MCF 10A (cell line): ENCODE results near the gene ZNF354B. TPM values are rescaled to one million over a fixed set of nuclear protein-coding genes. Genes with fewer than 3 reads are reported as not detected.

ENCODE experiments used
- BruUV-seq: library from RNA; stranded (reverse); fragments of 400-500 nt; replicated peaks from 2 replicates; lab custom pipeline; 2021; lab: Mats Ljungman, UMichigan
- CTCF ChIA-PET: fragments of 300-600 bp; sonication (Branson Sonifier 250); formaldehyde crosslinking; extraction: SDS; loops from one replicate; lab custom pipeline; 2021; ENCODE audit warnings: antibody characterized with exemption, inconsistent platforms; lab: Yijun Ruan, JAX
- POLR2A ChIA-PET: fragments of 300-600, 350-650 bp; sonication (Branson Sonifier 250); formaldehyde crosslinking; extraction: SDS; loops from one replicate; lab custom pipeline; 2020; ENCODE audit warnings: antibody characterized with exemption, inconsistent platforms; lab: Yijun Ruan, JAX
- DNase-seq: peaks from one replicate; pipeline ENCODE4 v3.0.0-alpha.2; 2018; ENCODE audit not compliant: unreplicated experiment
- H3K27ac Mint-ChIP-seq: one replicate; pipeline ENCODE4 v1.8.0; 2022; ENCODE audit warnings: mild to moderate bottlenecking, low read depth, mixed read lengths; ENCODE audit not compliant: unreplicated experiment
- H3K27me3 Mint-ChIP-seq: one replicate; pipeline ENCODE4 v1.8.0; 2022; ENCODE audit warnings: mixed read lengths; ENCODE audit not compliant: insufficient read depth, unreplicated experiment
- H3K36me3 Mint-ChIP-seq: one replicate; pipeline ENCODE4 v1.8.0; 2022; ENCODE audit warnings: mild to moderate bottlenecking, moderate library complexity, mixed read lengths; ENCODE audit not compliant: insufficient read depth, unreplicated experiment
- H3K4me1 Mint-ChIP-seq: one replicate; pipeline ENCODE4 v1.8.0; 2022; ENCODE audit warnings: mixed read lengths; ENCODE audit not compliant: insufficient read depth, unreplicated experiment
- H3K4me3 Mint-ChIP-seq: one replicate; pipeline ENCODE4 v1.8.0; 2022; ENCODE audit warnings: mild to moderate bottlenecking, moderate library complexity, mixed read lengths; ENCODE audit not compliant: unreplicated experiment
- H3K9me3 Mint-ChIP-seq: one replicate; pipeline ENCODE4 v1.8.0; 2022; ENCODE audit warnings: mixed read lengths; ENCODE audit not compliant: unreplicated experiment
- intact Hi-C: fragments of 100-400 bp; cut with micrococcal nuclease; formaldehyde crosslinking; loops from 2 replicates; pipeline ENCODE4 v1.14.1; 2022
- total RNA-seq: library from RNA; stranded (reverse); gene quantifications from 2 replicates; pipeline ENCODE4 v1.2.3, GENCODE V29; 2022
- TF ChIP-seq, protein P1 (sequence below): fragments of 200-600 bp; IDR thresholded peaks from one replicate; pipeline ENCODE4 v1.8.0; 2022; ENCODE audit warnings: antibody characterized with exemption, mild to moderate bottlenecking; ENCODE audit not compliant: unreplicated experiment

Gene ZNF354B
- total RNA-seq, 1 experiment from 2014 or later: 24.4 TPM

DNA sequence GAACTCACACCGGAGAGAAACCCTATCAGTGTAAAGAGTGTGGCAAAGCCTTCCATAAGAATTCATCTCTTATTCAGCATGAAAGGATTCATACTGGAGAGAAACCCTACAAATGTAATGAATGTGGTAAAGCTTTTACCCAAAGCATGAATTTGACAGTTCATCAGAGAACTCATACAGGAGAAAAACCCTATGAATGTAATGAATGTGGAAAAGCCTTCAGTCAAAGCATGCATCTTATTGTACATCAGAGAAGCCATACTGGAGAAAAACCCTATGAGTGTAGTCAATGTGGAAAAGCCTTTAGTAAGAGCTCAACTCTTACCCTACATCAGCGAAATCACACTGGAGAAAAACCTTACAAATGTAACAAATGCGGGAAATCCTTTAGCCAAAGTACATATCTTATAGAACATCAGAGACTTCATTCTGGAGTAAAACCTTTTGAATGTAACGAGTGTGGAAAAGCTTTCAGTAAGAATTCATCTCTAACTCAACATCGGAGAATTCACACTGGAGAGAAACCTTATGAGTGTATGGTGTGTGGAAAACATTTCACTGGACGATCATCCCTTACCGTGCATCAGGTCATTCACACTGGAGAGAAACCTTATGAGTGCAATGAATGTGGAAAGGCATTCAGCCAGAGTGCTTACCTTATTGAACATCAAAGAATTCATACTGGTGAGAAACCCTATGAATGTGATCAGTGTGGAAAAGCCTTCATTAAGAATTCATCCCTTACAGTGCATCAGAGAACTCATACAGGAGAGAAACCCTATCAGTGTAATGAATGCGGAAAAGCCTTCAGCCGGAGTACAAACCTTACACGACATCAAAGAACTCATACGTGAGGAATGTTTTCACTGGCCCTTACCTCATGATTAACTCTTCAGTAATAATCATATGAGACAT is 72.3 kb downstream of the ZNF354B start:
- intact Hi-C loops: no loop called here
- TF ChIP-seq, protein P1, sequence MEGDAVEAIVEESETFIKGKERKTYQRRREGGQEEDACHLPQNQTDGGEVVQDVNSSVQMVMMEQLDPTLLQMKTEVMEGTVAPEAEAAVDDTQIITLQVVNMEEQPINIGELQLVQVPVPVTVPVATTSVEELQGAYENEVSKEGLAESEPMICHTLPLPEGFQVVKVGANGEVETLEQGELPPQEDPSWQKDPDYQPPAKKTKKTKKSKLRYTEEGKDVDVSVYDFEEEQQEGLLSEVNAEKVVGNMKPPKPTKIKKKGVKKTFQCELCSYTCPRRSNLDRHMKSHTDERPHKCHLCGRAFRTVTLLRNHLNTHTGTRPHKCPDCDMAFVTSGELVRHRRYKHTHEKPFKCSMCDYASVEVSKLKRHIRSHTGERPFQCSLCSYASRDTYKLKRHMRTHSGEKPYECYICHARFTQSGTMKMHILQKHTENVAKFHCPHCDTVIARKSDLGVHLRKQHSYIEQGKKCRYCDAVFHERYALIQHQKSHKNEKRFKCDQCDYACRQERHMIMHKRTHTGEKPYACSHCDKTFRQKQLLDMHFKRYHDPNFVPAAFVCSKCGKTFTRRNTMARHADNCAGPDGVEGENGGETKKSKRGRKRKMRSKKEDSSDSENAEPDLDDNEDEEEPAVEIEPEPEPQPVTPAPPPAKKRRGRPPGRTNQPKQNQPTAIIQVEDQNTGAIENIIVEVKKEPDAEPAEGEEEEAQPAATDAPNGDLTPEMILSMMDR: no peak
- Mint-ChIP-seq H3K4me1 (no peaks in the 10 kb centered on the region), H3K4me3 (no peak overlapping the region), H3K27ac (no peak overlapping the region), H3K36me3 (no peaks in the 10 kb centered on the region), H3K9me3 (peaks cover 66% of the 10 kb centered on the region), H3K27me3 (no peaks in the 10 kb centered on the region)
- BruUV-seq: no TSS peak
- POLR2A ChIA-PET: interaction anchor here (0.6 to 1.0 kb wide), 2 partner anchors 11 to 72 kb away, joined by 3 read pairs; partner anchors contain the start of gene ZNF354B
- DNase-seq: peak; percentile 8
- CTCF ChIA-PET: interaction anchor here (0.7 to 0.8 kb wide), 2 partner anchors 37 to 425 kb away, joined by 3 to 5 read pairs; no protein-coding TSS in a partner anchor

Other genes with a start within 250 kb of the ZNF354B start
- gene CLK4, start 232.9 kb upstream of the ZNF354B start, total RNA-seq: 49.3 and 51.7 TPM in 2 replicates
- 24.3 and 24.8 TPM in 2 replicates for gene ZNF354A, start 129.3 kb upstream of the ZNF354B start, total RNA-seq
- 0.49 and 0.54 TPM in 2 replicates for gene ZFP2, start 36.0 kb downstream of the ZNF354B start, total RNA-seq
- not detected in 2 replicates for gene ZNF454, start 81.2 kb downstream of the ZNF354B start, total RNA-seq
- gene GRM6, start 135.4 kb downstream of the ZNF354B start, total RNA-seq: not detected in 2 replicates
- 1.3 and 1.8 TPM in 2 replicates for gene ZNF879, start 163.9 kb downstream of the ZNF354B start, total RNA-seq
- gene ZNF354C, start 200.4 kb downstream of the ZNF354B start, total RNA-seq: 3.9 and 4.6 TPM in 2 replicates